ENCODE data around the gene PRKN.
A peak's percentile ranks its signal among the peaks of the same experiment; 100 is the strongest.

Gene PRKN

GRCh38 chr6:162090734-162091133, 636.8 kb downstream of the PRKN start:
- no peak for DNase-seq

- DNase-seq: no peak
Observed at GRCh38 chr6:162088091-162088490, 639.5 kb downstream of the PRKN start.

- no peak for DNase-seq
Observed at GRCh38 chr6:162085561-162085960, 642.0 kb downstream of the PRKN start.

GRCh38 chr6:162082520-162082919, 645.0 kb downstream of the PRKN start:
- no peak for DNase-seq

GRCh38 chr6:162078667-162079066, 648.9 kb downstream of the PRKN start:
- no peak for DNase-seq

GRCh38 chr6:162078126-162078525, 649.4 kb downstream of the PRKN start:
- no peak for DNase-seq

- no peak for DNase-seq
Observed at GRCh38 chr6:162076816-162077215, 650.8 kb downstream of the PRKN start.

- DNase-seq: no peak
Observed at GRCh38 chr6:162074641-162075275, 652.8 kb downstream of the PRKN start.

- no peak for DNase-seq
Observed at GRCh38 chr6:162070639-162071038, 656.9 kb downstream of the PRKN start.

- DNase-seq: no peak
Observed at GRCh38 chr6:162069995-162070394, 657.6 kb downstream of the PRKN start.

GRCh38 chr6:162068340-162068739, 659.2 kb downstream of the PRKN start:
- no peak for DNase-seq

- no peak for DNase-seq
Observed at GRCh38 chr6:162063666-162064065, 663.9 kb downstream of the PRKN start.

GRCh38 chr6:162058281-162058875, 669.2 kb downstream of the PRKN start:
- no peak for DNase-seq

- no peak for DNase-seq
Observed at GRCh38 chr6:162056745-162057144, 670.8 kb downstream of the PRKN start.

- no peak for DNase-seq
Observed at GRCh38 chr6:162056061-162056460, 671.5 kb downstream of the PRKN start.

GRCh38 chr6:162055365-162055764, 672.2 kb downstream of the PRKN start:
- DNase-seq: peak; percentile 24

GRCh38 chr6:162053084-162053483, 674.5 kb downstream of the PRKN start:
- DNase-seq: no peak

- DNase-seq: no peak
Observed at GRCh38 chr6:162050579-162050978, 677.0 kb downstream of the PRKN start.

- DNase-seq: no peak
Observed at GRCh38 chr6:162046324-162046723, 681.2 kb downstream of the PRKN start.

- DNase-seq: no peak
Observed at GRCh38 chr6:162032620-162033019, 694.9 kb downstream of the PRKN start.

- DNase-seq: peak; percentile 28
Observed at GRCh38 chr6:162029873-162030576, 697.5 kb downstream of the PRKN start.

- DNase-seq: no peak
Observed at GRCh38 chr6:162026843-162027242, 700.7 kb downstream of the PRKN start.

GRCh38 chr6:162026031-162026430, 701.5 kb downstream of the PRKN start:
- no peak for DNase-seq

GRCh38 chr6:162019349-162019748, 708.2 kb downstream of the PRKN start:
- DNase-seq: no peak
